GM12878 (cell line): ENCODE results near the gene KITLG.

Experiments used
- BRCA1 ChIP-seq: IDR thresholded peaks from 2 replicates; pipeline ENCODE4 v1.6.1; 2011; ENCODE audit warnings: low read depth, low read length, improper control_type of control experiment
- MAX ChIP-seq: IDR thresholded peaks from 2 replicates; pipeline ENCODE4 v1.6.1; 2012; ENCODE audit warnings: low read depth, low read length, improper control_type of control experiment
- MYC ChIP-seq: IDR thresholded peaks from 2 replicates; pipeline ENCODE4 v1.6.1; 2011; ENCODE audit warnings: mild to moderate bottlenecking, low read length, moderate library complexity, inconsistent platforms; ENCODE audit not compliant: insufficient read depth, insufficient replicate concordance, insufficient read length, severe bottlenecking
- POLR2AphosphoS5 ChIP-seq: IDR thresholded peaks from 2 replicates; pipeline ENCODE4 v1.6.1; 2011; ENCODE audit warnings: mild to moderate bottlenecking, low read length, inconsistent platforms
- TF ChIP-seq, protein P1 (sequence below), 3 experiments: IDR thresholded peaks in 2 of 3; conservative IDR thresholded peaks in 1 of 3; 2 replicates each; pipeline ENCODE4 v1.5.1; 2011; ENCODE audit warnings: low read depth in 3 of 3, low read length in 3 of 3, mild to moderate bottlenecking in 3 of 3, control low read depth in 2 of 3, moderate library complexity in 2 of 3, inconsistent platforms in 1 of 3, mixed read lengths in 1 of 3; ENCODE audit not compliant: control insufficient read depth in 2 of 3, insufficient read depth in 1 of 3; ENCODE audit errors: extremely low read depth in 1 of 3

DNA sequence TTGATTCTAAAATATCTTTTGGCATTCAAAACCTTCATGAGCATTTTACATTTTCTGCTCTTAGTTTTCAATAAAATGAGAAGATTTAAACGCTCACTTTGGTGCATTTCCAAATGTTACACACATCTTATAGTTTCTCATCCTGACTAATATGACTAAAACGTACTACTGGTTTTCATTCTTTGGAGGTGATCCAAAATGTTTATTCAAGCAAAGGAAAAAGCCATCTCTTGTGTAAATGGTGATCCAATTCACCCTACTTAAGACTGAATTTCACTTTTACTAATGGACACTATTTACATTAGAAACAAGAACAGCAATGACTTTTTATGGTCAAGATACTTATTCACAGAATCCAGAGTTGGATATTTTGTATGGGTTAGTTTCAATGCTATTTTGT is 86.6 kb downstream of the KITLG start:
- TF ChIP-seq MYC (no peak), POLR2AphosphoS5 (no peak), BRCA1 (no peak), MAX (no peak)
- TF ChIP-seq, protein P1, sequence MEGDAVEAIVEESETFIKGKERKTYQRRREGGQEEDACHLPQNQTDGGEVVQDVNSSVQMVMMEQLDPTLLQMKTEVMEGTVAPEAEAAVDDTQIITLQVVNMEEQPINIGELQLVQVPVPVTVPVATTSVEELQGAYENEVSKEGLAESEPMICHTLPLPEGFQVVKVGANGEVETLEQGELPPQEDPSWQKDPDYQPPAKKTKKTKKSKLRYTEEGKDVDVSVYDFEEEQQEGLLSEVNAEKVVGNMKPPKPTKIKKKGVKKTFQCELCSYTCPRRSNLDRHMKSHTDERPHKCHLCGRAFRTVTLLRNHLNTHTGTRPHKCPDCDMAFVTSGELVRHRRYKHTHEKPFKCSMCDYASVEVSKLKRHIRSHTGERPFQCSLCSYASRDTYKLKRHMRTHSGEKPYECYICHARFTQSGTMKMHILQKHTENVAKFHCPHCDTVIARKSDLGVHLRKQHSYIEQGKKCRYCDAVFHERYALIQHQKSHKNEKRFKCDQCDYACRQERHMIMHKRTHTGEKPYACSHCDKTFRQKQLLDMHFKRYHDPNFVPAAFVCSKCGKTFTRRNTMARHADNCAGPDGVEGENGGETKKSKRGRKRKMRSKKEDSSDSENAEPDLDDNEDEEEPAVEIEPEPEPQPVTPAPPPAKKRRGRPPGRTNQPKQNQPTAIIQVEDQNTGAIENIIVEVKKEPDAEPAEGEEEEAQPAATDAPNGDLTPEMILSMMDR (IDR thresholded peaks at IDR 0.05 in 2 of 3, conservative IDR thresholded peaks at IDR 0.05 in 1 of 3; ENCODE audit: control insufficient read depth in 2 of 3, extremely low read depth in 1 of 3, insufficient read depth in 1 of 3, low read depth in 3 of 3, low read length in 3 of 3) = no peak
